ENCODE results near the gene TBCE. TPM values are rescaled to one million over a fixed set of nuclear protein-coding genes. Genes with fewer than 3 reads are reported as not detected.

The TBCE gene
- total RNA-seq, 2 experiments from 2014 or later: 21.8 to 24.0 TPM

DNA sequence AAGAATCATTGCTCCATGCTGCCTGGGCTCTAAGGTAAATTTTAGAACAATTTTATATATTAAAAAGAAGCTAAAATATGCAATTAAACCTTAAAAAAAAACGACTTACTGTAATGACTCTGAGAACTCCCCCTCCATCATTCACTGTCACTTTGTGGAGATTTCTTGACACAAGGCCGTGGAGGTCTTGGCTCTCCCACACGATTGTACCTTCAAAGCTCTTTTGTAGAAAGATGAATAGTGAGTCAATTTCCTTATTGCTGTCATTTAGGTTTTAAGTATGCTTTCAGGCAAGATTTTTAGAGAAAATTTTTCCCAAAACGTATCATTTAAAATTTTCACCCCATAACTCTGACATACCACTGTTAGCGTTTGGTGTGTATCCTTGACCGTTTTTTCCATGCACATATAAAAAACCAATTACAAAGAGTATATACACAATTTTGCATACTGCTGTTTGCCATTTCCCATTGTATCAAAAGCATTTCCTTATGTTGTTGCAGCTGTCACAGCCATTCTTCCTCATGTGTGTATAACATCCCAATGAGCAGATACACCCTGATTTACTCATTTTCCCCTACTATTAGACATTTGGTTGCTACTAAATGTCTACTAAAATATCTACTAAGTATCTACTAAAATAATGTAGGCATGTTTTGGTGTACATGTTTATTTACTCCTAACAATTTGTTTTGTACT is 103.7 kb downstream of the TBCE start:
- intact Hi-C loops (cut with micrococcal nuclease): no loop called here
- ChIA-PET CTCF (no interaction called here), POLR2A (interaction anchor here (0.7 kb wide), 1 partner anchor 19 kb away, joined by 4 read pairs; no protein-coding TSS in a partner anchor)
- H3K4me3 Mint-ChIP-seq: no peak overlapping the region
- no peaks in the 10 kb centered on the region for H3K9me3 Mint-ChIP-seq
- no peak for DNase-seq
- no peak for ATAC-seq
- no peak overlapping the region for H3K27ac Mint-ChIP-seq
- H3K27me3 Mint-ChIP-seq: no peaks in the 10 kb centered on the region
- TF ChIP-seq, protein P1, sequence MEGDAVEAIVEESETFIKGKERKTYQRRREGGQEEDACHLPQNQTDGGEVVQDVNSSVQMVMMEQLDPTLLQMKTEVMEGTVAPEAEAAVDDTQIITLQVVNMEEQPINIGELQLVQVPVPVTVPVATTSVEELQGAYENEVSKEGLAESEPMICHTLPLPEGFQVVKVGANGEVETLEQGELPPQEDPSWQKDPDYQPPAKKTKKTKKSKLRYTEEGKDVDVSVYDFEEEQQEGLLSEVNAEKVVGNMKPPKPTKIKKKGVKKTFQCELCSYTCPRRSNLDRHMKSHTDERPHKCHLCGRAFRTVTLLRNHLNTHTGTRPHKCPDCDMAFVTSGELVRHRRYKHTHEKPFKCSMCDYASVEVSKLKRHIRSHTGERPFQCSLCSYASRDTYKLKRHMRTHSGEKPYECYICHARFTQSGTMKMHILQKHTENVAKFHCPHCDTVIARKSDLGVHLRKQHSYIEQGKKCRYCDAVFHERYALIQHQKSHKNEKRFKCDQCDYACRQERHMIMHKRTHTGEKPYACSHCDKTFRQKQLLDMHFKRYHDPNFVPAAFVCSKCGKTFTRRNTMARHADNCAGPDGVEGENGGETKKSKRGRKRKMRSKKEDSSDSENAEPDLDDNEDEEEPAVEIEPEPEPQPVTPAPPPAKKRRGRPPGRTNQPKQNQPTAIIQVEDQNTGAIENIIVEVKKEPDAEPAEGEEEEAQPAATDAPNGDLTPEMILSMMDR (IDR thresholded peaks at IDR 0.05): no peak
- peaks cover 7% of the 10 kb centered on the region for H3K36me3 Mint-ChIP-seq (ENCODE audit: low read depth)
- no peaks in the 10 kb centered on the region for H3K4me1 Mint-ChIP-seq (ENCODE audit: low read depth)

DNA sequence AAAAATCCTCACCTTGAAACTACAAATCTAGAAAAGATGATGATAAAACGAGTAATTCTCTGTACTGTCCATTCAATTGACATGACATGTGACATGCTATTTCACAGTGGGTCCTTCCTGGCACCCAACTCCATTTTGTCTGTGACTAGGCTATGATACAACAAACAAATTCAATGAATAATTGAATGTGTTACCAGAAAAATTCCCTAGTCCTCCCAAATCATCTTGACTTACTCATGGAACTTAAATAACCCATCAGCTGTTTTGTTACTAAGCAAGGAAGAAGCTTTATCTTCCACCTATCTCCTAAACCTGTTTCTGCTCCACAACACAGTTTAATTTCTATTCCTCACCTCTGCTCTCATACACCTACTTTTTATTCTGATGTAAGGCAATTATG is 106.6 kb downstream of the TBCE start:
- POLR2A ChIA-PET: no interaction called here
- TF ChIP-seq, protein P1 (IDR thresholded peaks at IDR 0.05): no peak
- CTCF ChIA-PET: no interaction called here
- ATAC-seq (no peak), DNase-seq (no peak)
- no peaks in the 10 kb centered on the region for H3K9me3 Mint-ChIP-seq
- no peak overlapping the region for H3K27ac Mint-ChIP-seq
- no peak overlapping the region for H3K4me3 Mint-ChIP-seq
- peaks cover 11% of the 10 kb centered on the region for H3K36me3 Mint-ChIP-seq (ENCODE audit: low read depth)
- no peaks in the 10 kb centered on the region for H3K4me1 Mint-ChIP-seq (ENCODE audit: low read depth)
- no peaks in the 10 kb centered on the region for H3K27me3 Mint-ChIP-seq
- intact Hi-C loops (cut with micrococcal nuclease): no loop called here

DNA sequence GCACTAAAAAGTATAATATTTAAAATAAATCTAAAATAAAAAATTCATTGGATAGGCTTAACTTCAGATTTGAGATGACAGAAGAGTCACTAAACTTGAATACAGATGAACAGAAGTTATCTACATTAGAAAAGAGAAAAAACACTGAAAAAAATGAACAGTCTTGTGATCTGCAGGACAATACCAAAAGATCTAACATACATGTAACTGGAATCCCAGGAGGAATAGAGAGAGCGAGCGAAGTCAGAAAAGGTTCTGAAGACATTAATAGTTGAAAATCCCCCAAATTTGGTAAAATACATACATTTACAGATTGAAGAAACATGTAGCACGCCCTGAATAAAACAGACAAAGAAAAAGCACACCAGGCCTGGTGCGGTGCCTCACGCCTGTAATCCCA is 115.9 kb downstream of the TBCE start:
- intact Hi-C loops (cut with micrococcal nuclease): no loop called here
- DNase-seq (no peak), ATAC-seq (no peak)
- ChIA-PET CTCF (interaction anchor here (1.1 kb wide), 1 partner anchor 968 kb away, joined by 3 read pairs; no protein-coding TSS in a partner anchor), POLR2A (no interaction called here)
- Mint-ChIP-seq H3K4me3 (no peak overlapping the region), H3K27ac (no peak overlapping the region), H3K27me3 (no peaks in the 10 kb centered on the region), H3K36me3 (ENCODE audit: low read depth) (peaks cover 38% of the 10 kb centered on the region), H3K9me3 (no peaks in the 10 kb centered on the region), H3K4me1 (ENCODE audit: low read depth) (no peaks in the 10 kb centered on the region)
- TF ChIP-seq, protein P1 (IDR thresholded peaks at IDR 0.05): no peak

DNA sequence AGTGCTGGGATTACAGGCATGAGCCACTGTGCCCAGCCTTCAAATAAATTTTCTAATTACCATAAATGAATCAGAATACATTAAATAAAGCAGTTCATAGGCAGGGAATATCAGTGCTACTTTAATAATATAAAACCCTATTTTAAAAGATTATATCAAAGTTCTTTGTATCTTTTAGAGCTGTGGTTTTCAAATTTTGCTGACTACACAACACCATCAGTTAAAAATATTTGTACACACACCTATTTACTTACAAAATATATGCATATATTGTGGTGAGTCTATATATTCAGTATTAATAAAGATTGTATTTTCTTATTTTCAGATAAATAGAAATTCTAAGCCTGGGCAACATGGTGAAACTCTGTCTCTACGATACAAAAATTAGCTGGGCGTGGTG is 118.3 kb downstream of the TBCE start:
- ChIA-PET CTCF (interaction anchor here (0.8 kb wide), 1 partner anchor 70 kb away, joined by 3 read pairs; no protein-coding TSS in a partner anchor), POLR2A (interaction anchor here (1.3 kb wide), 1 partner anchor 19 kb away, joined by 4 read pairs; the partner anchor contains the start of gene B3GALNT2)
- no peak for ATAC-seq
- intact Hi-C loops (cut with micrococcal nuclease): no loop called here
- H3K9me3 Mint-ChIP-seq: no peaks in the 10 kb centered on the region
- TF ChIP-seq, protein P1 (IDR thresholded peaks at IDR 0.05): no peak
- no peaks in the 10 kb centered on the region for H3K27me3 Mint-ChIP-seq
- H3K4me1 Mint-ChIP-seq (ENCODE audit: low read depth): peaks cover 7% of the 10 kb centered on the region
- H3K27ac Mint-ChIP-seq: no peak overlapping the region
- H3K36me3 Mint-ChIP-seq (ENCODE audit: low read depth): peaks cover 22% of the 10 kb centered on the region
- H3K4me3 Mint-ChIP-seq: no peak overlapping the region
- no peak for DNase-seq

DNA sequence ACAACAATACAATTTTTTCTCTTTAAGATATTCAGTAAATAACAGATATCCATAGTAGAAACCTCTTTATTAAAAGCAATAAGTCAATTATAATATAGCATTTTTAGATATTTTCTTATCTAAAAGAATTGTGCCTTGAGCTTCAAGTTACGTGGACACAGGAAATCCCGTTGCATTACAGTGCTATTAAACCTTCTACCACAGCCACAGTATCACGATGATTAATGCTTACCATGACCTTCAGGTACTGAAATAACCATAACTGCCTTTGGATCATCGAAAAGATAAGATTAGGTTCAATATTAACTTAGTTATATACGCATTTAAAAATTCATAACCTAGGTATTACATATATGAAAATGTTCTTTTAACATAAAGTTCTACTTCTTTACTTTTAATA is 119.1 kb downstream of the TBCE start:
- Mint-ChIP-seq H3K9me3 (no peaks in the 10 kb centered on the region), H3K27me3 (no peaks in the 10 kb centered on the region), H3K4me1 (ENCODE audit: low read depth) (peaks cover 7% of the 10 kb centered on the region), H3K27ac (no peak overlapping the region), H3K4me3 (no peak overlapping the region), H3K36me3 (ENCODE audit: low read depth) (peaks cover 20% of the 10 kb centered on the region)
- ATAC-seq: no peak
- TF ChIP-seq, protein P1 (IDR thresholded peaks at IDR 0.05): no peak
- ChIA-PET CTCF (interaction anchor here (0.8 kb wide), 1 partner anchor 71 kb away, joined by 3 read pairs; no protein-coding TSS in a partner anchor), POLR2A (interaction anchor here (0.6 to 1.3 kb wide), 2 partner anchors 9 to 18 kb away, joined by 3 to 4 read pairs; partner anchors contain the start of gene B3GALNT2)
- no peak for DNase-seq
- intact Hi-C loops (cut with micrococcal nuclease): no loop called here
